DMS79 (cell line): Measurements from ENCODE around the gene METTL25B.

Experiments used
- DNase-seq: peaks from one replicate; lab custom pipeline; 2025; lab: John Stamatoyannopoulos, UW

METTL25B gene

DNA sequence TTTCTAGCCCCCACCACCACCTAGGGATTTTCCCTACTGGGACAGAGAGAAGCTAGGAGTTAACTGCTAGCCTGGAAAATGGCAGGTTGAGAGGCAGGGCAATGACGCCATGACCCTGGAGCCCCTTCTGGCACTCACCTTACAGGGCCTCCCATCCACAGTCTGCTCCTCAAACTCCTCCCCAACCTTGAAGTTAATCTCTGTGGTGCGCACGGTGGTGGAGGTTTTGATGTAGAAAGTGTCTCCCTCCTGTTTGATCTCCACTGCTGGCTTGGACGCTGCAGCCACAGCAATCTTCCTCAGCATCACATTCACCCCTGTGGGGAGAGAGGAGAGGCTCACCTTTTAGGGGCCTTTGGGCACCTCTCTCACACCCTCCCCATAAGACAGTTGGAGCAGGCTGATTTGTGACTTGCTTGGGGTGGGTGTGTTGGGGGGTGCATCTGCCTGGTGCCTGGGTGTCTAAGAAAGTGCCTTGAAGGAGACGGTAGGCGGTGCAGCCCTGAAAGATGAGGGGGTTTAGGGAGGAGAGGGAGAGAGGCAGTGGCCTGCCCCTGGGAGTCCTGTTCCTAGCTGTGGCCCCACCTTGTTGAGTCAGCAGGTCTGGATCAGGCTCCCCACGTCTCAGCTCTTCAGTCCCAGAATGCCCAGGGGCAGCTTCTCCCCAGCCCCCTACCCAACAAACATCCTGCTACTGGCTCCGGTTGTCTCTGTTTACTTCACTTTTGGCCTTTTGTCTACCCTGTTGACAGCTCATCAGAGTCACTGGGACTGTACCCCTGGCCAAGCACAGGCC, 27.3 kb upstream of the METTL25B start:
- no peak for DNase-seq

GRCh38 chr1:156703336-156703735, 24.9 kb upstream of the METTL25B start:
- no peak for DNase-seq

GRCh38 chr1:156703741-156704140, 24.5 kb upstream of the METTL25B start:
- DNase-seq: no peak

DNA sequence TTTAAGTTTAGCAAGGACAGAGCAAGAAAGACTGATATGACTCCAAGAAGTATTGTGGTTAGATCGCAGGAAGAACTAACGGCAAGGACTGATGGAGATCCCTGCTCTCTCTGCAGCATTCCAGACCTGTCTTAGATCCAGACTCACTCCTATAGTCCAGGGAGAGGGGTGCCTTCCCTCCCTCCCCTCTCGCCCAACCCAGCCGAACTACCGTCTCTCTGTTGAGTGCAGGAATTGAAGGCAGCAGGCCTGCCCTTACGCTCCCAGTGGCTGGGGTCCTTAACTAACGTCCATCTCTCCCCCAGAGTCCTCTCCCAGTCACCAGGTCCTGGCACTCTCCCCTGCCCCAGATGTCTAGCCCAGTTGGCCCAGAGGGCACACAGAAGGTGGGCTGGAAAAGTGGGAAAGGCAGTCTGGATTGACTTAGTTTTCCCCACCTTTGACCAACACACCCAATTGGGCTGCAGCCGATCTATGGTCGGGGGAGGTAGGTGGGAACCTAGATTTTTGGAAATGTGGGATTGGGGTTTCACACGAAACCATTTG, 24.0 kb upstream of the METTL25B start:
- no peak for DNase-seq

- DNase-seq: no peak
Measured at GRCh38 chr1:156704930-156705320, 23.3 kb upstream of the METTL25B start.

DNA sequence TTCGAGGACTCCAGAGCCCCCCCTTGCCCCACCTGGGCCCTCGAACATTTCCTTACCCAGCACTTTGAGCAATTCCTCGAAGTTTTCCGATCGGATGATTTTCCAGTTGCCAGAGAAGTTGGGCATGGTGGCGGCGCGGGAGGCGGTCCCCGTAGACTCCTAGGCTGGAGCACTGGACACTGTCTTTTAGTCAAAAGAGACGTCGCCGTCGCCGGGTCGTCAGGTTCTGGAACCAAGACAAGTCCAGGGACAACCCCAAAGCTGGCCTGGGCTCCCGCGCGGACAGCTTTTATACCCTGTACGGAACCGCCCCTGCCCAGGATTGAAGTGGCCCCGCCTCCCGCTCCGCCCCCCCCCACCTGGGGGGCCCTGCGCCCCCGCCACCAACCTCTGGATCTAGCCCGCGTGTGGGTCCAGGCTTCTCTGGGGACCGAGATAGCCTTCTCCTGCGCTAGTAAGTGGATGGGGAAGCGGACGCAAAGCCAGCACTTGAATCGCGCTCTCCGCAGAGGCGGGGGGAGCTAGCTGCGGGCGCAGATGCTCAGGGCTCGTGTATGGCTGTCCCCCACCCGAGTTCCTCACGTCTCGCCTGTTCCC, 22.9 kb upstream of the METTL25B start, which contains the start of gene CRABP2:
Gene CRABP2, minus strand, starts transcription at position 263 of the 597 bp plus-strand sequence. Its CDS starts 137 bp downstream, at position 126.
- peak; percentile 63 for DNase-seq

DNA sequence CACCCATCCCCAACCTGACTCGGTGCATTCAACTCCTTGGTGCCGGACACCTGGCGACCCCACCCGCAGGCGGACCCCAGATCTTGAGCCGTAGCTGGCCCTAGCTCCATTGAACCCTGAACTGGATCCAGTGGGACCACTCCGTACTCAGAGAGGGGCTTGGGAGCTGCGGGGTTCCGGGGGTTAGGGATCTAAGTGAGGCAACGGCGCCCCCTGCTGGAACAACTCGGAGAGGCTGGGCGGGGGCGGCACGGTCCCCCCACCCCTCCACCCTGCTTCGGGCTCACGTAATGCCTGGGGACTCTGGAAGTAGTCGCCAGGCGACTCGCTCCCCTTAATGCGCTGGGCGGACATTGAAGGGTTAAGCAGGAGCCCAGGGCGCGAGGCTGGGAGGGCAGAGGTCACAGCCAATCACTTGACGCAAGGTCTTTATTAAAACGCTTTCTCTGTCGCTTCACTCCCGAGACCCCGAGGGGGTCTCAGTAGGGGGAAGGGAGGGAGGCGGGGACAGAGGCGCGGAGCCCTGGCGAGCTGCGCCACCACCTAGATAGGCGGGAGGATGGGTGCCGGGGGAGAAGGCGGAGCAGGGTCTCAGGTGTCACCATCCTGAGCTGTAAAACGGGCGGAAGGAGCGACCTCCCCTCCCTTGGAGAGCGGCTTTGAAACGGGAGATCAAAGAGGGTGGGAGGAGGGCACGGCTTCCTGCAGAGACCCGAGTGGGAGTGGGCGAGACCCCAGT, 22.2 kb upstream of the METTL25B start:
- peak; percentile 82 for DNase-seq

DNA sequence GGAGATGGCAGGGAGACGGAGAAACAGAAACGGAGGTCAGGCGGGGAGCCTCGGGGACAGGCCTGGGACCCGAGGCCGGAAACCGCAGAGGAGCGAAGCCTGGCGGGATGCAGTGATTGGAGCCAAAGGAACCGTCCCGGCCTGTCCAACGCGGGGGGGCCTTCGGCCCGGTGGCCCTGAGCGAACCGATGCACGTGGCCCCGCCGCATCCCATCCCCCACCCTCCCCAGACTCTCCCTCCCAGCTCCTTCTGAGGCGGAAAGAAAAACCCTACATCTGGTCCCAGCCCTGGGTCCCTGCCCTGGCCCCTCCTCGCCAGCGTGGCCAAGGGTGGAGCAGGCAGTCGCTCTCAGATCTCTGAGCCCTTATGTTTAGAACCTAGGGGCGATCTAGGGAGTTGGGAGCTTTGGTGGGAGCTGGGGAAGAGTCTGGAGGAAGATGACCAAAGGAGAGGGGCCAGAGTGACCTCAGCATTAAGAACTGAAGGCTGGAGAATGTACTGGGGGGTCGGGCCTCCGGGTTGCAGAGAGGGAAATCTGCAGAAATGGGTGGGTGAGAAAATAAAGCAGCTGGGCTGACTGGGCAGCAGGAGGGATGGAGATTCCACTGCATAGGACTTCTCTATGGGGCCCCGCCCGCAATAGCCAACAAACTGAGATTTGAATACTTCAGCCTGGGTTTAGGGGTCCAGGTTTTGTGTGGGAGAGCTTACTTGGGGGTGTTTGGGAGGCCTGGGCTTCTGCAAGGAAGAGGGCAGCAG, 21.4 kb upstream of the METTL25B start:
- peak; percentile 54 for DNase-seq

GRCh38 chr1:156707417-156708217, 20.7 kb upstream of the METTL25B start:
- DNase-seq: no peak

DNA sequence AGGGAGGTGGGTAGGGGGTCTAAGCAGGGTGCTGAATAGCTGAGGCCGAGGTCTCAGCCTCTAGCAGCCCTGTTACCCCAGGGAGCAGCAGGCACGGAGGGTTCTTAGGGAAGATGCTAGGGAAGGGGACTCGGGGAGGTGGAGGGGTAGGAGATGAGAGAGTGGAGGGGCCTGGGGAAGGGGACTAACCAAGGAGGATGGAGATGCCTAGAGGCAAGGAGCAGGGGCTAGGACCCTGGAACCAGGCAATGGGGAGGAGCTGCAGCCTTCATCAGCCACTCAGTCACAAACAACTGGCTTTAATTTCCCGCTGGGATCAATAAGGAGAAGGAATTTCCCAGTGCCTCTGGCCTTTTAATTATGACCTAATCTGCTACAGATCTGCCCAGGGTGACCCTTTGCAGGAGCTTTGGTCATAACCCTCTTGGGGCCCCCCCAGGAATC, 20.0 kb upstream of the METTL25B start:
- no peak for DNase-seq

- DNase-seq: no peak
Measured at GRCh38 chr1:156709031-156709430, 19.2 kb upstream of the METTL25B start.

DNA sequence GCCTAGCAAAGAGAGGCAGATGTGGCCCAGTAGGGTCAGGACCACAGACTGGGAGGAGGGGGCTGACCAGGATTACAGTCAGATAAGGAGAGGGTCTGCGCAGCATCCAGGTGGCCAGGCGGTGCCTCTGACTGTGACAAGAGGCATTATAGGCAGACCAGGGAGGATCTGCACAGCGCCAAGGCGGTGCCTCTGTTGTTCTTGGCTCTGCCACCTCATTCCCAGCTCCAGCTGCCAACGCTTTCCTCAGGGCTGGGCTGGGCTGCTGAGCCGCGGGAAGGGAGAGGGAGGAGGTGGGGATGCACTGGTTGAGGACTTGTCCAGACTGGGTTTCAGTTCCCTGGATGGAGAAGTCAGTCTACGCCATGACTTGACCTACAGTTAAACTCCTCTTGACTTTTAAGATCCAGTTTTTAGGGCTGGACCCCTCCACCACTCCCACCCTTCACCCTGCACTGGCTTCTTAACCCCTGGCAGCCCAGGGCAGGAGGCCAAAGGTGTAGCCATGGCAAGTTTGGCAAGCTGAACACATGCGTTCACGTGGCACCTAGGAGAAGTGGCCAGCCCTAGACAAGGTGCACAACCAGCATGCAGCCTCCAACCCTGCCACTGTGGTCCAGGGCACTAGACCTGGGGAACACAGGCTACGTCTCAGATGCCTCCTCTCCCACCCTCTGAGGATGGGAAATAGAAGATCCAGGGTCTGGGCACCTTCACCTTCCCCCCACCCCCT, 18.3 kb upstream of the METTL25B start:
- DNase-seq: no peak

GRCh38 chr1:156711011-156711817, 17.1 kb upstream of the METTL25B start:
- DNase-seq: no peak

DNA sequence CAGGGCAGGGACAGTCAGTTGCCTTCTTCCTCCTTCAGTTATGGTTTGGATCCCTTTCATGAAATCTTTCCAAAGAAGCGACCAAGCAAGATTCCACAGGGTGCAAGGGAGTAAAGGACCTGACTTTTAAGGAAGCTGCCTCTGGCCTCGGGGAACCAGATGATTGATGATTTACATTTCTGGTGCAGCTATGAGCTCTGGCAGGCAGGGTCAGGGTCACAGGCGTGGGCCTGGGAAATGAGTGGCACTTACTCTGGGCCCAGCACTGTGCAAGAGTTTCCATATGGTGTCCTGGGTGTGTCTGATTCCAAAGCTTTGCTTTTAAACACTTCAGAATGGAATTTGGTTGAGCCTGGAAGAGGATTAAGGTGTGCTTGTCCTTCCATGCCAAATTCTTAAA, 15.6 kb upstream of the METTL25B start:
- no peak for DNase-seq

- no peak for DNase-seq
Measured at GRCh38 chr1:156714830-156715229, 13.4 kb upstream of the METTL25B start.

DNA sequence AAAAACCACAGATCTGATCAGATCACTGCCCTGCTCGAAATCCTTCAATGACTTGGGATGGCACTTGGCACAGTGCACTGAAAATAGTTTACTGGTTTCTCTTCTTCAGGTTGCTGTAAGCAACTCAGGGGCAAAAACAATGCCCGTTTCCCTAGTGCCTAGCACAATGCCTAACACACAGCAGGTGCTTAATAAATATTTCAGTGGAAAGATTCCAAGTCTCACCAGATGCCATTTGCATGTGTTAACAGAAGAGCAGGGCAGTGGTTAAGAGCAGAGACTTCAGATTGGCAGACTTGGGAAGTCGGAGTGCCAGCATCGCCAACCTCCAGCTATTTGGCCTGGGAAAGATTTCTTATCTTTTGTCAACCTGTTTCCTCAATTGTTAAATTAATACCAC, 10.9 kb upstream of the METTL25B start:
- no peak for DNase-seq

- DNase-seq: no peak
Measured at GRCh38 chr1:156721131-156721530, 7.1 kb upstream of the METTL25B start.

DNA sequence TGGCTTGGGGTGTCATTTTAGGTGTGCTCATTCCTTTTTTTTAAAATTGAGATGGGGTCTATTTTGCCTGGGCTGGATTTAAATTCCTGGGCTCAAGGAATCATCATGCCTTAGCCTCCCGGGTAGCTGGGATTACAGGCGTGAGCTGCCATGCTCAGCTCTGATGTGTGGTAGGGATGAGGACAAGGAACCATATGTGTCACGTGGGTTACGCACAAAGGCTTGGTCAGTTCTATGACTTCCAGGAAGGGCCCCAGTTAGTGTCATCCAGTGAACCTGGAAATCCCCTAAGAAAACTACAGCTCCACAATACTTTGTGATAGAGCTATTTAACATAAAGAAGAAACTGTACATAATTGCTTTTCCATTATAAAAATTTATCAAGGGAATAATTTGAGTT, 6.7 kb upstream of the METTL25B start:
- DNase-seq: no peak

GRCh38 chr1:156725683-156726280, 2.5 kb upstream of the METTL25B start:
- peak; percentile 59 for DNase-seq
